Ovary (tissue), 9 donors: Measurements from ENCODE around the gene CLMN. TPM values are rescaled to one million over a fixed set of nuclear protein-coding genes. Genes with fewer than 3 reads are reported as not detected.

Source experiments
- DNase-seq, 5 donors: peaks; one replicate each; pipeline ENCODE4 v3.0.0-alpha.2; 2019 to 2020
- H3K27ac ChIP-seq, 2 donors: fragments of 200-600 bp; one replicate each; pipeline versions ENCODE4 v1.5.1 to v1.8.0; 2019 to 2022
- H3K27me3 ChIP-seq: fragments of 200-600 bp; one replicate; pipeline ENCODE4 v1.8.0; 2022
- H3K36me3 ChIP-seq: fragments of 200-600 bp; sonication (generic); one replicate; pipeline ENCODE4 v1.5.1; 2019
- H3K4me1 ChIP-seq: one replicate; pipeline ENCODE4 v1.8.1; 2013; ENCODE audit warnings: mild to moderate bottlenecking, moderate library complexity; ENCODE audit not compliant: insufficient read depth
- H3K4me3 ChIP-seq: fragments of 200-600 bp; sonication (generic); one replicate; pipeline ENCODE4 v1.5.1; 2017
- H3K9me3 ChIP-seq, 2 donors: fragments of 200-600 bp in 1 of 2; sonication (generic) in 1 of 2; one replicate each; pipeline versions ENCODE4 v1.5.1 to v1.8.1; 2013 to 2019; ENCODE audit warnings: mild to moderate bottlenecking in 1 of 2, moderate library complexity in 1 of 2
- CTCF ChIP-seq, 3 donors: fragments of 450-650 bp in 2 of 3; fragments of 200-600 bp in 1 of 3; IDR thresholded peaks; one replicate each; pipeline versions ENCODE4 v1.5.1 to v1.8.0; 2016 to 2022; ENCODE audit warnings: antibody characterized with exemption in 3 of 3, mild to moderate bottlenecking in 1 of 3
- EP300 ChIP-seq: sonication (generic); formaldehyde crosslinking; IDR thresholded peaks from one replicate; pipeline ENCODE4 v1.6.1; 2017; ENCODE audit warnings: antibody characterized with exemption
- POLR2A ChIP-seq: fragments of 450-650 bp; IDR thresholded peaks from one replicate; pipeline ENCODE4 v1.6.1; 2017; ENCODE audit warnings: antibody characterized with exemption, mild to moderate bottlenecking, moderate library complexity
- WGBS, 3 donors: extraction: QIAGEN DNeasy Blood & Tissue Kit in 1 of 3; methylation state at CpG; one replicate each; pipeline versions ENCODE4 v1.1.5 to v1.1.7; 2013 to 2017; 5-methylcytosine and 5-hydroxymethylcytosine counted together
- intact Hi-C, 4 donors: fragments of 100-400 bp; cut with DNase I; formaldehyde crosslinking; loops; one replicate each; pipeline versions ENCODE4 v1.11.0 to v1.15.1; 2022 to 2023
- polyA plus RNA-seq, 2 donors: library from polyadenylated mRNA; stranded (reverse); fragments of 200-250 nt in 1 of 2; fragments of 350-450 nt in 1 of 2; fragmentation: Illumina TruSeq in 1 of 2; extraction: RNeasy Lipid Tissue Mini Kit (QIAGEN cat#74804) in 1 of 2; gene quantifications; one replicate each; pipeline ENCODE4 v1.2.3, GENCODE V29; 2013 to 2014
- total RNA-seq, 7 donors: library from RNA; depleted of rRNA in 2 of 7; stranded (reverse); fragments of >200 nt in 2 of 7; fragmentation: NEBNext Ultra II Directional in 3 of 7; extraction: Animal tissue kit (Norgen Biotek cat#: 25700) in 3 of 7; gene quantifications; one replicate each; pipeline versions ENCODE4 v1.1.0 to v1.2.4, GENCODE V29; 2016 to 2023
- donor health status: DM: no; HTN: no; CAD: no; lungs with moderate emphysema.
- donor health status: DM: no; HTN: no; CAD: no.
- donor health status: Bipolar disorder and iron deficiency.
- donor health status: DM: yes; HTN: yes; CAD: no.
- donor health status: DM: no; HTN: no; CAD: no.
- donor health status: DM: yes; HTN: yes; CAD: no.

The CLMN gene
- total and polyA plus RNA-seq, 9 donors: 2.2 to 11.7 (median 6.5) TPM

GRCh38 chr14:95157048-95157326 is 162.7 kb downstream of the CLMN start:
- intact Hi-C loops: loop anchor here in 1 of 4 donors (5.0 kb wide), 1 partner anchor 375 kb away; no protein-coding TSS in a partner anchor
- TF ChIP-seq POLR2A (no peak), EP300 (no peak), CTCF (IDR thresholded peaks at IDR 0.05) (no peak)
- no peaks in the 10 kb centered on the region for H3K27me3 ChIP-seq
- H3K36me3 ChIP-seq: no peaks in the 10 kb centered on the region
- no peaks in the 10 kb centered on the region for H3K9me3 ChIP-seq
- H3K4me1 ChIP-seq: peaks cover 16% of the 10 kb centered on the region
- peak overlapping the region; percentile 91 to 93 for H3K27ac ChIP-seq
- H3K4me3 ChIP-seq: peak overlapping the region; percentile 91
- DNase-seq: no peak
- WGBS, 3 donors: 0% methylated on average over 24 to 50 of the region's 50 CpGs

GRCh38 chr14:95156161-95157047 is 163.3 kb downstream of the CLMN start:
- H3K36me3 ChIP-seq: no peaks in the 10 kb centered on the region
- peaks cover 16% of the 10 kb centered on the region for H3K4me1 ChIP-seq
- DNase-seq: peak; percentile 33 to 68 (median 53)
- peak overlapping the region; percentile 91 for H3K4me3 ChIP-seq
- intact Hi-C loops: loop anchor here in 1 of 4 donors (5.0 kb wide), 1 partner anchor 376 kb away; no protein-coding TSS in a partner anchor
- peak overlapping the region; percentile 91 to 93 for H3K27ac ChIP-seq
- 1 to 2% (median 1%) methylated on average over 43 to 48 of the region's 48 CpGs for WGBS, 3 donors
- no peaks in the 10 kb centered on the region for H3K9me3 ChIP-seq
- TF ChIP-seq CTCF (IDR thresholded peaks at IDR 0.05) (no peak), POLR2A (no peak), EP300 (no peak)
- no peaks in the 10 kb centered on the region for H3K27me3 ChIP-seq

- Histone ChIP-seq H3K27me3 (no peaks in the 10 kb centered on the region), H3K36me3 (no peaks in the 10 kb centered on the region), H3K27ac (no peak overlapping the region), H3K4me3 (no peak overlapping the region), H3K9me3 (no peaks in the 10 kb centered on the region), H3K4me1 (peaks cover 16% of the 10 kb centered on the region)
- intact Hi-C loops: loop anchor here in 1 of 4 donors (5.0 kb wide), 1 partner anchor 377 kb away; no protein-coding TSS in a partner anchor
- no peak for DNase-seq
- WGBS, 3 donors: 87 to 88% (median 87%) methylated on average over 12 of the region's 12 CpGs
- no peak for TF ChIP-seq CTCF (IDR thresholded peaks at IDR 0.05)
- no peak for TF ChIP-seq EP300
- TF ChIP-seq POLR2A: no peak
Measured at GRCh38 chr14:95155045-95155444, 164.7 kb downstream of the CLMN start.

- no peaks in the 10 kb centered on the region for H3K36me3 ChIP-seq
- no peak overlapping the region for H3K4me3 ChIP-seq
- intact Hi-C loops: no loop called here
- H3K9me3 ChIP-seq: no peaks in the 10 kb centered on the region
- H3K27ac ChIP-seq: no peak overlapping the region
- 31 to 40% (median 40%) methylated on average over 4 of the region's 4 CpGs for WGBS, 3 donors
- DNase-seq: no peak
- H3K4me1 ChIP-seq: peaks cover 19% of the 10 kb centered on the region
- TF ChIP-seq POLR2A (no peak), CTCF (IDR thresholded peaks at IDR 0.05) (no peak), EP300 (no peak)
- H3K27me3 ChIP-seq: no peaks in the 10 kb centered on the region
Measured at GRCh38 chr14:95153866-95154265, 165.8 kb downstream of the CLMN start.
